GM23338 (cell line): ENCODE measurements around the gene PHLPP2. TPM values are rescaled to one million over a fixed set of nuclear protein-coding genes. Genes with fewer than 3 reads are reported as not detected.

ENCODE experiments used
- ATAC-seq: fragments of 200-7000 bp; cut with Tn5 transposase; 3 replicates; pipeline ENCODE4 v1.9.1; 2020
- DNase-seq: peaks from one replicate; pipeline ENCODE4 v3.0.0-alpha.2; 2015; ENCODE audit warnings: low spot score
- H2AFZ ChIP-seq: fragments of 200-600 bp; sonication (generic); 2 replicates; pipeline ENCODE4 v1.8.0; 2016; ENCODE audit warnings: antibody characterized with exemption, mild to moderate bottlenecking, moderate library complexity
- H3F3A ChIP-seq: fragments of 200-600 bp; sonication (generic); replicated peaks from 2 replicates; pipeline ENCODE4 v1.8.0; 2017; ENCODE audit warnings: antibody characterized with exemption, mixed run types, low read depth
- H3K27ac ChIP-seq: fragments of 200-600 bp; sonication (generic); 2 replicates; pipeline ENCODE4 v1.6.1; 2016; ENCODE audit warnings: low read depth
- H3K27me3 ChIP-seq: fragments of 200-600 bp; sonication (generic); 2 replicates; pipeline ENCODE4 v1.8.0; 2016; ENCODE audit warnings: mild to moderate bottlenecking, mixed run types, moderate library complexity; ENCODE audit not compliant: insufficient read depth
- H3K36me3 ChIP-seq: fragments of 200-600 bp; sonication (generic); 2 replicates; pipeline ENCODE4 v1.8.0; 2016; ENCODE audit warnings: mild to moderate bottlenecking; ENCODE audit not compliant: insufficient read depth
- H3K4me1 ChIP-seq: fragments of 200-600 bp; sonication (generic); 2 replicates; pipeline ENCODE4 v1.8.0; 2016; ENCODE audit warnings: mild to moderate bottlenecking, moderate library complexity; ENCODE audit not compliant: insufficient read depth
- H3K4me2 ChIP-seq: fragments of 200-600 bp; sonication (generic); 2 replicates; pipeline ENCODE4 v1.7.1; 2017; ENCODE audit warnings: mixed run types
- H3K4me3 ChIP-seq: fragments of 200-600 bp; sonication (generic); 2 replicates; pipeline ENCODE4 v1.6.1; 2016; ENCODE audit warnings: mixed run types
- H3K79me2 ChIP-seq: fragments of 200-600 bp; sonication (generic); replicated peaks from 2 replicates; pipeline ENCODE4 v1.8.0; 2017; ENCODE audit warnings: mild to moderate bottlenecking; ENCODE audit not compliant: insufficient read depth
- H3K9me2 ChIP-seq: fragments of 200-600 bp; sonication (generic); 2 replicates; pipeline ENCODE4 v1.8.0; 2017; ENCODE audit not compliant: insufficient read depth
- H4K20me1 ChIP-seq: fragments of 200-600 bp; sonication (generic); replicated peaks from 2 replicates; pipeline ENCODE4 v1.8.0; 2017; ENCODE audit warnings: mild to moderate bottlenecking; ENCODE audit not compliant: insufficient read depth
- H3K27ac Mint-ChIP-seq: 2 replicates; pipeline ENCODE4 v1.8.0; 2020; ENCODE audit warnings: inconsistent platforms, mild to moderate bottlenecking, moderate library complexity, mixed read lengths
- H3K27me3 Mint-ChIP-seq: 3 replicates; pipeline ENCODE4 v1.8.0; 2022; ENCODE audit warnings: low read depth, mild to moderate bottlenecking, moderate library complexity, mixed read lengths, inconsistent platforms; ENCODE audit not compliant: insufficient read depth, poor library complexity
- H3K36me3 Mint-ChIP-seq: 3 replicates; pipeline ENCODE4 v1.8.0; 2021; ENCODE audit warnings: low read depth, mild to moderate bottlenecking, inconsistent platforms, moderate library complexity, mixed read lengths
- H3K4me1 Mint-ChIP-seq: 3 replicates; pipeline ENCODE4 v1.8.0; 2020; ENCODE audit warnings: mild to moderate bottlenecking, inconsistent platforms, mixed read lengths
- H3K4me3 Mint-ChIP-seq: 3 replicates; pipeline ENCODE4 v1.8.0; 2021; ENCODE audit warnings: moderate library complexity, mild to moderate bottlenecking, inconsistent platforms, mixed read lengths
- H3K9me3 Mint-ChIP-seq: 3 replicates; pipeline ENCODE4 v1.8.0; 2020; ENCODE audit warnings: moderate library complexity, mild to moderate bottlenecking, inconsistent platforms, mixed read lengths
- CREB1 ChIP-seq: fragments of 250-450 bp; sonication (Bioruptor Pico); IDR thresholded peaks from 2 replicates; pipeline ENCODE4 v1.5.0; 2020; ENCODE audit warnings: low read depth, mild to moderate bottlenecking, moderate library complexity
- CTCF ChIP-seq, 2 experiments: fragments of 200-600 bp in 1 of 2; sonication (generic) in 1 of 2; conservative IDR thresholded peaks; 2 replicates each; pipeline versions ENCODE4 v1.5.1 to v1.6.1; 2016 to 2017; ENCODE audit warnings: antibody characterized with exemption in 2 of 2, low read depth in 2 of 2, mild to moderate bottlenecking in 2 of 2, moderate library complexity in 1 of 2
- ETS1 ChIP-seq: IDR thresholded peaks from 2 replicates; pipeline ENCODE4 v1.6.1; 2016; ENCODE audit warnings: antibody characterized with exemption
- EZH2phosphoT487 ChIP-seq: fragments of 200-600 bp; sonication (generic); IDR thresholded peaks from one replicate; pipeline ENCODE4 v1.8.1; 2018; ENCODE audit warnings: antibody characterized with exemption; ENCODE audit not compliant: unreplicated experiment
- JUNB ChIP-seq: IDR thresholded peaks from one replicate; pipeline ENCODE4 v1.6.1; 2016; ENCODE audit warnings: antibody characterized with exemption; ENCODE audit not compliant: unreplicated experiment
- POLR2AphosphoS5 ChIP-seq: IDR thresholded peaks from 2 replicates; pipeline ENCODE4 v1.6.1; 2016; ENCODE audit warnings: antibody characterized with exemption, low read depth
- REST ChIP-seq: IDR thresholded peaks from one replicate; pipeline ENCODE4 v1.6.1; 2018; ENCODE audit warnings: antibody characterized with exemption; ENCODE audit not compliant: unreplicated experiment
- STAT1 ChIP-seq: IDR thresholded peaks from one replicate; pipeline ENCODE4 v1.6.1; 2016; ENCODE audit warnings: antibody characterized with exemption; ENCODE audit not compliant: unreplicated experiment
- ZNF114 ChIP-seq: fragments of 250-450 bp; sonication (Bioruptor Pico); IDR thresholded peaks from 2 replicates; pipeline ENCODE4 v1.5.0; 2020; ENCODE audit warnings: mild to moderate bottlenecking, moderate library complexity
- ZNF331 ChIP-seq: fragments of 250-450 bp; sonication (Bioruptor Pico); IDR thresholded peaks from 2 replicates; pipeline ENCODE4 v1.5.0; 2020; ENCODE audit warnings: low read depth, mild to moderate bottlenecking, moderate library complexity
- polyA plus RNA-seq: library from polyadenylated mRNA; unstranded; fragments of >200 nt; fragmentation: Nextera tagmentation; extraction: Ambion mirVana; gene quantifications from 2 replicates; pipeline ENCODE4 v1.2.1, GENCODE V29; 2016
- total RNA-seq: library from RNA; depleted of rRNA; stranded (reverse); fragments of >200 nt; shearing (Covaris generic); gene quantifications from 2 replicates; pipeline ENCODE4 v1.2.3, GENCODE V29; 2014

Gene PHLPP2
- total and polyA plus RNA-seq, 2 experiments from 2014 or later = 4.2 to 20.5 TPM

- TF ChIP-seq ETS1 (no peak), REST (no peak), EZH2phosphoT487 (no peak), JUNB (no peak), STAT1 (no peak), CREB1 (CRISPR knock-in tag) (no peak)
These were observed 42.8 kb upstream of the PHLPP2 start (continued) for GRCh38 chr16:71767060-71767900.

- Mint-ChIP-seq H3K4me1 (no peaks in the 10 kb centered on the region), H3K27me3 (peaks cover 3% of the 10 kb centered on the region), H3K9me3 (no peaks in the 10 kb centered on the region), H3K4me3 (no peak overlapping the region), H3K36me3 (peaks cover 49% of the 10 kb centered on the region), H3K27ac (no peak overlapping the region)
- Histone ChIP-seq H3K4me2 (no peak overlapping the region), H4K20me1 (peaks cover 6% of the 10 kb centered on the region), H3K36me3 (peaks cover 40% of the 10 kb centered on the region), H3K79me2 (no peaks in the 10 kb centered on the region), H3K27me3 (no peaks in the 10 kb centered on the region), H3K9me2 (no peaks in the 10 kb centered on the region), H3K4me3 (no peak overlapping the region), H2AFZ (no peak overlapping the region), H3K4me1 (no peaks in the 10 kb centered on the region), H3K27ac (no peak overlapping the region), H3F3A (no peaks in the 10 kb centered on the region)
- ATAC-seq (no peak), DNase-seq (no peak)
- TF ChIP-seq REST (no peak), EZH2phosphoT487 (no peak), JUNB (no peak), CREB1 (CRISPR knock-in tag) (no peak), ETS1 (no peak), ZNF114 (CRISPR knock-in tag) (no peak), CTCF (conservative IDR thresholded peaks at IDR 0.05; ENCODE audit: low read depth in 2 of 2) (no peak), ZNF331 (CRISPR knock-in tag) (no peak), POLR2AphosphoS5 (no peak)
These were observed 37.7 kb upstream of the PHLPP2 start for GRCh38 chr16:71762186-71762585.
